WI38 (cell line): ENCODE measurements around the gene HECW1.

Experiments
- H3K4me3 ChIP-seq: 2 replicates; pipeline ENCODE4 v1.5.1; 2011; ENCODE audit warnings: low read depth, mild to moderate bottlenecking, control low read depth, low read length
- CTCF ChIP-seq: IDR thresholded peaks from 2 replicates; pipeline ENCODE4 v1.5.1; 2012; ENCODE audit warnings: low read depth, mild to moderate bottlenecking, control low read depth, low read length

The HECW1 gene

DNA sequence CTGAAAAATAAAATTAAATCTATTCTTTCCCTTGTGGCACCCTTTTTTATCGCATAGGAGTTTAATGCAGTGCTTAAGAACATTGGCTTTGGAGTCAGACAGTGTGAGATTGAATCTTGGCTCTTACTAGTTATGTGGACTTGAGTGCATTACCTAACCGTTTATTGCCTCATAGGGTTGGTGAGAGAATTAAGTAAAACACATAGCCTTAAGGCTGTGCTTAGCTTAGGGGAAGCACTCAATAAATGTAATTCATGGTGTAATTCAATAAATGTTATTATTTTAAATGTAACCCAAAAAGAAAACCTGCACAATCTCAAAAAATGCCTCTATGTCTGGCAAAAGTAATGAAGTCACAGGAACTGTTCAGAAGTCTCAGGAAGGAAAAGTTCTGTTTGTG lies 473.1 kb downstream of the HECW1 start:
- TF ChIP-seq CTCF, result no peak
- peak overlapping the region; percentile 90 for H3K4me3 ChIP-seq

DNA sequence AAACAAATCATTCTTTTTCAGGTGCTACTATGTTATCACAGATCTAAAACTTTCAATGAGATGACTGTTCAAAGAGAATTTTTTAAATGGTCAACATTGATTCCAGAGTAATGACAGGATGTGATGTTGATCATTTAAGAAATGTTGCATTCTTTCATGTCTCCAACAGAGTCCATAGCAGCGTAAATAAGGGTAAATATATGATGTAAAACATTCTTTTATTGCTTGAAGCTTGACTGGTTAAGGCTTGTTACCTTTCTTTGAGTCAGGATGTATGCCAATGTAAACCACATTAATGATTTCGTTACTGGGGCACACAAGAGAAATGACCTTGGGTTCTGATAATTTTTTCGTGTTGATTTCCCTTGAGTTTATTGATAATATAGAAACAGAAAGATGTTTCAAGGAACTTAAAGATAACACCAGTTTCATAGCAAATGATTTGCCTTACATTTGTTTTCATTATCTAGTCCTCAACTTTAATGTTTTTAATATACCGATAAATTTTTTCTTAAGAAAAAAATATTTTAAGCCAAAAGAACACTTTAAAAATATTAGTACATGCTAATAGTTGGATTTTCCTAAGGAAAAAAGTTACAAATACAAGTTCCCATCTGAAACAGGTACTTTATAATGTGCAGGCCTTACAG lies 473.9 kb downstream of the HECW1 start:
- TF ChIP-seq CTCF, result no peak
- H3K4me3 ChIP-seq, result no peak overlapping the region

DNA sequence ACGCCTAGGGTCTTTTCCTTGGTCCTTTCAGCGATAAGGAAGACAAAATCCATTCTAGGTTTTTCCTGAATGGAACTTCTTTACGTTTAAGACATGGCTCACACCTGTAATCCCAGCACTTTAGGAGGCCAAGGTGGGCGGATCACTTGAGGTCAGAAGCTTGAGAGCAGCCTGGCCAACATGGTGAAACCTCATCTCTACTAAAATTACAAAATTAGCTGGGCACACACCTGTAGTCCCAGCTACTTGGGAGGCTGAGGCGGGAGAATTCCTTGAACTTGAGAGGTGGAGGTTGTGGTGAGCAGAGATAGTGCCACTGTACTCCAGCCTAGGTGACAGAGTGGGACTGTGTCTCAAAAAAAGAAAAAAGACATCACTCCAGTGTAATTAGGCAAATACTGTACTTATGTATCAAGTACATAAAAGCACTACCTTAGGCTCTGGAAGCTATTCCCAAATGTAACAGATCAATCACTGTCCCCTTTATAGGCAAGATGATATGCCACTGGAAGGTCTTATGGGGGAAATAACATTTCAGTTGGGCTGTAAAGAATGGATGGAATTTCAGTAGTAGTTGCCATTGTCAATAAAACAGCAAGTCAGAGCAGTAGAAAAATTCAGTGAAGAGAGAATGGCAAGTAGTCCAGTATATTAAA lies 476.2 kb downstream of the HECW1 start:
- no peak overlapping the region for H3K4me3 ChIP-seq
- TF ChIP-seq CTCF, result no peak

DNA sequence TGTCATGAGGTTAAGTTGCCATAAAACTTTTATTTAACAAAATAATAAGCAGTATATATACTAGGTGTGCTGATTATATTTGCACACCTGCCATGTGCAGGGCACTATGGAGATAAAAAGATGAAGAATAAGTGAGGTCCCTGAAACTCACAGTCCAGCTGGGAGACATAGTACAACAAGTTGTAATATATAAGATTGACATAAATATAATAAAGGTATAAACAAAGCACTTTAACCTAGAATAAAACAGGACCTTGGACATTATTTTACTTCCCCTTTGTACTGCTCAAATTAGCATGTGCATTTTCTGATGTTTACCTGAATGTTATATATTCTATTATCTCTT lies 476.7 kb downstream of the HECW1 start:
- no peak overlapping the region for H3K4me3 ChIP-seq
- TF ChIP-seq CTCF, result no peak

- no peak for TF ChIP-seq CTCF
- no peak overlapping the region for H3K4me3 ChIP-seq
Observed at GRCh38 chr7:43589728-43590127, 477.3 kb downstream of the HECW1 start.

DNA sequence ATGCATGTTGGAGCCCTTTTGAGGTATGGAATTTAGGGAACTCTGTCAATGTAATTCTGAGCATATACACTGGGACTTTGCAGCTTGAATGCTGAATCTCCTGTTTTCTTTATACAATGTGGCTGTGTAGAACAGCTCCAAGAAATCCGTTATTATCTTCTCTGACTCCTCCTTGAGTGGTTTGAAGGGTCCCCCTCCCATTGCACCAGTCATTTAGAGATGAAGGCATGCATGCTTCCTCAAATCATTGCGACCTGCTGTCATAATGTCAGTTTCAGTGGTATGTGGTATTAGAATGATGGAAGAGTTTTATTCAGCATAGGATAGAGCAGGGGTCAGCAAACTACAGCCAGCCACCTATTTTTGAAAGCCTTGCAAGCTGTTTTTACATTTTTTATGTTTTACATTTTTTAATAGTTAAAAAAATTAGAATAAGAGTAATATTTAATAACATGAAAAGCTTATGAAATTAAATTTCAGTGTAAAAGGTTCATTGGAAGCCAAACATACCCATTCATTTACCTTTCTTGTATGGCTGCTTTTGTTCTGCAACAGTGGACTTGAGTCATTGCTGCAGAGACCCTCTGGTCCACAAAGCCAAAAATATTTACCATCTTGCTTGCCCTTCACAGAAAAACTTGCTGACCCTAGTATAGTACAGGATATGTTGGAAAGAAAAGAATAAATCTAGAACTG lies 478.6 kb downstream of the HECW1 start:
- H3K4me3 ChIP-seq, result no peak overlapping the region
- no peak for TF ChIP-seq CTCF

DNA sequence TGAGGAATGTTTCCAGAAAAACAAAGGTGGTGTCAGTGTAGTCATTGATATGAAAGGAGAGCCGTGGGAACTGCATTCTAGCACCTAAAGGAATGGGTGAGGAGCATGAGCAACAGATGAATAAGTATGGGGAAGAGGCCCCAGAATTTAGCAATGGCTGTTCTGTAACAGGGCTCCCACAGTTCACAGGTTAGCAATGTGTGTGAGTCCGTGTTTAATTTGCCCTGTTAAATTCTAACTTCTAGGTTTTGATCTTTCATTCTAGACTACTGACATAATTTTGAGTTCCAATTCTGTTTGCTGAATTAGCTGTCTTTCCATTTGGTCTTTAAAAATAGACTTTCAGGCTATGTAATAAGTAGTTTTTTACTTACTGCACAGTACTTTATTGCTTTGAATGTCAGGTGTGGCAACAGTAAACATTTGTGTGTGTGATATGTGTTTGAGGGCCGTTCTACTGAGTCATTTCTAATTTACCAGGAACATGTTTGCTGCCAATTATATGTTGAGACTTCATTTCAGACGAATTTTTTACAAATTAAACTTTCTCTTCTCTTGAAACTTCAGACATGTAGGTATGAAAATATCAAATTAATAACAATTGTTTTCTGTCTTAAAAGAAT lies 479.2 kb downstream of the HECW1 start:
- TF ChIP-seq CTCF, result no peak

More for the DNA sequence above, 479.2 kb downstream of the HECW1 start:
- no peak overlapping the region for H3K4me3 ChIP-seq
